ENCODE results near the gene PICALM. TPM values are rescaled to one million over a fixed set of nuclear protein-coding genes. Genes with fewer than 3 reads are reported as not detected.
"Not testable (repeated sequence)": the region's sequence is repeated elsewhere in the genome, so short reads cannot be mapped to it uniquely, and the experiment has no call there.

PICALM gene
- total RNA-seq, 1 donor from 2014 or later: 218 TPM

- TF ChIP-seq CTCF (conservative IDR thresholded peaks at IDR 0.05; ENCODE audit: low read depth, low read length): no peak
- no peak overlapping the region for H3K4me3 ChIP-seq (ENCODE audit: low read depth, low read length)
- no peak for DNase-seq (ENCODE audit: low read depth)
These were observed 31.0 kb upstream of the PICALM start for GRCh38 chr11:86099874-86100273.

GRCh38 chr11:86097980-86098379 lies 29.1 kb upstream of the PICALM start:
- no peak for TF ChIP-seq CTCF (conservative IDR thresholded peaks at IDR 0.05; ENCODE audit: low read depth, low read length)
- no peak overlapping the region for H3K4me3 ChIP-seq (ENCODE audit: low read depth, low read length)
- DNase-seq (ENCODE audit: low read depth): no peak

GRCh38 chr11:86091566-86091965 lies 22.7 kb upstream of the PICALM start:
- no peak for TF ChIP-seq CTCF (conservative IDR thresholded peaks at IDR 0.05; ENCODE audit: low read depth, low read length)
- no peak for DNase-seq (ENCODE audit: low read depth)
- no peak overlapping the region for H3K4me3 ChIP-seq (ENCODE audit: low read depth, low read length)

GRCh38 chr11:86091086-86091485 lies 22.2 kb upstream of the PICALM start:
- TF ChIP-seq CTCF (conservative IDR thresholded peaks at IDR 0.05; ENCODE audit: low read depth, low read length): no peak
- DNase-seq (ENCODE audit: low read depth): no peak
- no peak overlapping the region for H3K4me3 ChIP-seq (ENCODE audit: low read depth, low read length)

- no peak for TF ChIP-seq CTCF (conservative IDR thresholded peaks at IDR 0.05; ENCODE audit: low read depth, low read length)
- H3K4me3 ChIP-seq (ENCODE audit: low read depth, low read length): no peak overlapping the region
- DNase-seq (ENCODE audit: low read depth): no peak
These were observed 20.8 kb upstream of the PICALM start for GRCh38 chr11:86089659-86090058.

GRCh38 chr11:86087688-86088087 lies 18.8 kb upstream of the PICALM start:
- not testable (repeated sequence) for H3K4me3 ChIP-seq (ENCODE audit: low read depth, low read length); DNase-seq (ENCODE audit: low read depth)

- DNase-seq (ENCODE audit: low read depth): no peak
- H3K4me3 ChIP-seq (ENCODE audit: low read depth, low read length): no peak overlapping the region
- TF ChIP-seq CTCF (conservative IDR thresholded peaks at IDR 0.05; ENCODE audit: low read depth, low read length): no peak
These were observed 18.4 kb upstream of the PICALM start for GRCh38 chr11:86087256-86087655.

- H3K4me3 ChIP-seq (ENCODE audit: low read depth, low read length): no peak overlapping the region
- DNase-seq (ENCODE audit: low read depth): no peak
- no peak for TF ChIP-seq CTCF (conservative IDR thresholded peaks at IDR 0.05; ENCODE audit: low read depth, low read length)
These were observed 12.6 kb upstream of the PICALM start for GRCh38 chr11:86081455-86081854.

Measured in epithelial cell of proximal tubule (primary cell).